ENCODE data around the gene SIPA1L3. TPM values are rescaled to one million over a fixed set of nuclear protein-coding genes. Genes with fewer than 3 reads are reported as not detected.

SIPA1L3 gene
- polyA plus RNA-seq, 2 of the 4 experiments (the other 2 are of a cell fraction), result 28.9 to 50.6 TPM

DNA sequence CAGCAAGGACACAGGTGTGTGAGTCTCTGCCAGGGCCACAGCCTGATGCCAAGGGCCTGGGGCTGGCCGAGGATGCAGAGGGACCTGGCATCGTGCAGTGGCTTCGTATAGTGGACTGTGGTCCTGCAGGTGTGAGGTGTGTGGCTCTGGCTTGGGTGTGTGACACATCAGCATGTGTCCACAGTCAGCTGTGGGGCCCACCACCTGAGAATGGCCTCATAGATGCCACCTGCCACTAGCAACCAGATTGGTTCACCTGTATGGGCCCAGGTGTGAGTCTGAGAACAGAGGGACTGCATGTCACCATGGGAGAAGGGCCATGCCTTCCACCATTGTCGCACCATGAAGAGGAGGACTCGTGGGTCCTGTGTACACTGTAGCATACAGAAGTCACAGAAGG lies 346.8 kb downstream of the SIPA1L3 start:
- DNase-seq (ENCODE audit: low read depth in 1 of 2, low spot score in 1 of 2), result no peak
- ChIA-PET CTCF (interaction anchor here (1.2 to 33.5 kb wide), 9 partner anchors 12 to 351 kb away, joined by 3 to 1052 read pairs (median 16); partner anchors contain the start of genes CATSPERG, FAM98C, KCNK6 and SPINT2), POLR2A (no interaction called here)
- Histone ChIP-seq H3K4me1 (peaks cover 42% of the 10 kb centered on the region), H3K9me3 (no peaks in the 10 kb centered on the region), H3K4me3 (no peak overlapping the region), H3K4me2 (no peak overlapping the region), H3K27ac (0 out of 6 replicates have a peak overlapping the region, but pooled peaks of 1 of the 2 experiments have one; percentile 22)
- FAIRE-seq, result no peak
- TF ChIP-seq CEBPB (IDR thresholded peaks at IDR 0.05), result no peak
- no peak for TF ChIP-seq JUN (IDR thresholded peaks at IDR 0.05)
- no peak for TF ChIP-seq SREBF2 (IDR thresholded peaks at IDR 0.05)
- TF ChIP-seq ZNF302 (CRISPR knock-in tag; IDR thresholded peaks at IDR 0.05), result no peak
- TF ChIP-seq PHF8 (IDR thresholded peaks at IDR 0.05; ENCODE audit: borderline replicate concordance, low read depth), result no peak
- TF ChIP-seq HOXA7 (CRISPR knock-in tag; IDR thresholded peaks at IDR 0.05), result no peak
- TF ChIP-seq, protein P1, sequence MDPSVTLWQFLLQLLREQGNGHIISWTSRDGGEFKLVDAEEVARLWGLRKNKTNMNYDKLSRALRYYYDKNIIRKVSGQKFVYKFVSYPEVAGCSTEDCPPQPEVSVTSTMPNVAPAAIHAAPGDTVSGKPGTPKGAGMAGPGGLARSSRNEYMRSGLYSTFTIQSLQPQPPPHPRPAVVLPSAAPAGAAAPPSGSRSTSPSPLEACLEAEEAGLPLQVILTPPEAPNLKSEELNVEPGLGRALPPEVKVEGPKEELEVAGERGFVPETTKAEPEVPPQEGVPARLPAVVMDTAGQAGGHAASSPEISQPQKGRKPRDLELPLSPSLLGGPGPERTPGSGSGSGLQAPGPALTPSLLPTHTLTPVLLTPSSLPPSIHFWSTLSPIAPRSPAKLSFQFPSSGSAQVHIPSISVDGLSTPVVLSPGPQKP (IDR thresholded peaks at IDR 0.05; ENCODE audit: low read depth, low read length), result no peak
- TF ChIP-seq HOXB13 (CRISPR knock-in tag; IDR thresholded peaks at IDR 0.05; ENCODE audit: low read depth), result no peak
- TF ChIP-seq TP53 (CRISPR knock-in tag; IDR thresholded peaks at IDR 0.05), result no peak
- TF ChIP-seq MYC (IDR thresholded peaks at IDR 0.05; ENCODE audit: borderline replicate concordance, low read length), result no peak
- no peak for TF ChIP-seq NR3C1 (IDR thresholded peaks at IDR 0.05)
- no peak for TF ChIP-seq HEYL (CRISPR knock-in tag; IDR thresholded peaks at IDR 0.05)
- no peak for TF ChIP-seq EHMT2 (IDR thresholded peaks at IDR 0.05; ENCODE audit: low read depth)
- TF ChIP-seq, protein P2, sequence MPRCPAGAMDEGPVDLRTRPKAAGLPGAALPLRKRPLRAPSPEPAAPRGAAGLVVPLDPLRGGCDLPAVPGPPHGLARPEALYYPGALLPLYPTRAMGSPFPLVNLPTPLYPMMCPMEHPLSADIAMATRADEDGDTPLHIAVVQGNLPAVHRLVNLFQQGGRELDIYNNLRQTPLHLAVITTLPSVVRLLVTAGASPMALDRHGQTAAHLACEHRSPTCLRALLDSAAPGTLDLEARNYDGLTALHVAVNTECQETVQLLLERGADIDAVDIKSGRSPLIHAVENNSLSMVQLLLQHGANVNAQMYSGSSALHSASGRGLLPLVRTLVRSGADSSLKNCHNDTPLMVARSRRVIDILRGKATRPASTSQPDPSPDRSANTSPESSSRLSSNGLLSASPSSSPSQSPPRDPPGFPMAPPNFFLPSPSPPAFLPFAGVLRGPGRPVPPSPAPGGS (IDR thresholded peaks at IDR 0.05), result no peak
- TF ChIP-seq CHD4 (IDR thresholded peaks at IDR 0.05; ENCODE audit: borderline replicate concordance), result no peak
- TF ChIP-seq, protein P3, sequence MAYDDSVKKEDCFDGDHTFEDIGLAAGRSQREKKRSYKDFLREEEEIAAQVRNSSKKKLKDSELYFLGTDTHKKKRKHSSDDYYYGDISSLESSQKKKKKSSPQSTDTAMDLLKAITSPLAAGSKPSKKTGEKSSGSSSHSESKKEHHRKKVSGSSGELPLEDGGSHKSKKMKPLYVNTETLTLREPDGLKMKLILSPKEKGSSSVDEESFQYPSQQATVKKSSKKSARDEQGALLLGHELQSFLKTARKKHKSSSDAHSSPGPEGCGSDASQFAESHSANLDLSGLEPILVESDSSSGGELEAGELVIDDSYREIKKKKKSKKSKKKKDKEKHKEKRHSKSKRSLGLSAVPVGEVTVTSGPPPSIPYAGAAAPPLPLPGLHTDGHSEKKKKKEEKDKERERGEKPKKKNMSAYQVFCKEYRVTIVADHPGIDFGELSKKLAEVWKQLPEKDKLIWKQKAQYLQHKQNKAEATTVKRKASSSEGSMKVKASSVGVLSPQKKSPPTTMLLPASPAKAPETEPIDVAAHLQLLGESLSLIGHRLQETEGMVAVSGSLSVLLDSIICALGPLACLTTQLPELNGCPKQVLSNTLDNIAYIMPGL (CRISPR knock-in tag; IDR thresholded peaks at IDR 0.05; ENCODE audit: borderline replicate concordance), result no peak
- TF ChIP-seq FOXS1 (CRISPR knock-in tag; IDR thresholded peaks at IDR 0.05), result no peak
- no peak for TF ChIP-seq NFE2L2 (conservative IDR thresholded peaks at IDR 0.05; ENCODE audit: low read length)
- no peak for ATAC-seq
- WGBS (ENCODE audit: missing lambda C conversion rate), result 95% methylated on average over 5 of the region's 5 CpGs

DNA sequence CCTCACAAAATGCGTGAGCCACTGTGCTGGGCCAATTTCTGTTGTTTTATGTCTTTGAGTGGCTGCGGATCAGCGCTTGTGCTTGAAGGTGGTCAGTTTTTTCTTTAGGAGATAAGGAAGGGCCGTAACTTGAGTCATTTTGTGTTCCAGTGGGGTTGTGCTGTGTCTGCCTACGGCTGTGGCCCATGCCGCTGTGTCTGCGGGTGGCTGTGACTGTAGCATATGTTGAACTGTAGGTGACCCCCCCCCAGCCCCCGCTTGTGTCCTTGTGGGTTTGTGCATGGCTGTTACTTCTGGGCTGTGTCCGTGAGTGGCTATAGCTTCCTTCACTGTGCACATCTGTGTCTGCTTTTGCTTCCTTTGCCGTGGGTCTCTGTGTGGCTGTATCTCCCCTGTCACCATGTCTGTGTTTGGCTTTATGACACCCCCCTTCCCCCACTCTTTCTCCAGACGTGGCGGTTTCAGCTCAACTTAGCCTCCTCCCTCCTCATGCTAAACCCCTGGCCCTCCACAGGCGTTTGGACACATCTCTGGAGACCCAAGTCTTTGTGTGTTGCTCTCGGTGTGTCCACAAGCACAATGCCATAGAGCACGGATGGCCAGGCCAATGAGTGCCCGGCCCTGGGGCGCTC lies 348.5 kb downstream of the SIPA1L3 start:
- Histone ChIP-seq H3K27ac (peak overlapping the region; percentile 90 to 91), H3K4me2 (peak overlapping the region; percentile 82), H3K4me1 (peaks cover 42% of the 10 kb centered on the region), H3K9me3 (no peaks in the 10 kb centered on the region), H3K4me3 (peak overlapping the region; percentile 61)
- TF ChIP-seq, protein P4, sequence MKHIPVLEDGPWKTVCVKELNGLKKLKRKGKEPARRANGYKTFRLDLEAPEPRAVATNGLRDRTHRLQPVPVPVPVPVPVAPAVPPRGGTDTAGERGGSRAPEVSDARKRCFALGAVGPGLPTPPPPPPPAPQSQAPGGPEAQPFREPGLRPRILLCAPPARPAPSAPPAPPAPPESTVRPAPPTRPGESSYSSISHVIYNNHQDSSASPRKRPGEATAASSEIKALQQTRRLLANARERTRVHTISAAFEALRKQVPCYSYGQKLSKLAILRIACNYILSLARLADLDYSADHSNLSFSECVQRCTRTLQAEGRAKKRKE (CRISPR knock-in tag; IDR thresholded peaks at IDR 0.05; ENCODE audit: low read depth), result no peak
- TF ChIP-seq RNF2 (IDR thresholded peaks at IDR 0.05; ENCODE audit: borderline replicate concordance, low read depth) (no peak), KDM5A (IDR thresholded peaks at IDR 0.05) (no peak), GATA3 (IDR thresholded peaks at IDR 0.05; ENCODE audit: borderline replicate concordance) (no peak), CBX2 (IDR thresholded peaks at IDR 0.05; ENCODE audit: borderline replicate concordance, low read depth) (no peak), BHLHE40 (IDR thresholded peaks at IDR 0.05; ENCODE audit: low read depth, low read length) (no peak), CEBPB (IDR thresholded peaks at IDR 0.05) (no peak), TFCP2L1 (CRISPR knock-in tag; IDR thresholded peaks at IDR 0.05) (no peak), JUNB (IDR thresholded peaks at IDR 0.05) (no peak), KDM1A (IDR thresholded peaks at IDR 0.05; ENCODE audit: low read depth) (no peak), HOXA7 (CRISPR knock-in tag; IDR thresholded peaks at IDR 0.05) (no peak), RCOR1 (IDR thresholded peaks at IDR 0.05; ENCODE audit: low read depth, low read length) (no peak), MAZ (IDR thresholded peaks at IDR 0.05; ENCODE audit: borderline replicate concordance, low read depth, low read length) (no peak), HDAC2 (IDR thresholded peaks at IDR 0.05) (no peak)
- TF ChIP-seq, protein P5, sequence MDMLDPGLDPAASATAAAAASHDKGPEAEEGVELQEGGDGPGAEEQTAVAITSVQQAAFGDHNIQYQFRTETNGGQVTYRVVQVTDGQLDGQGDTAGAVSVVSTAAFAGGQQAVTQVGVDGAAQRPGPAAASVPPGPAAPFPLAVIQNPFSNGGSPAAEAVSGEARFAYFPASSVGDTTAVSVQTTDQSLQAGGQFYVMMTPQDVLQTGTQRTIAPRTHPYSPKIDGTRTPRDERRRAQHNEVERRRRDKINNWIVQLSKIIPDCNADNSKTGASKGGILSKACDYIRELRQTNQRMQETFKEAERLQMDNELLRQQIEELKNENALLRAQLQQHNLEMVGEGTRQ (IDR thresholded peaks at IDR 0.05), result no peak
- TF ChIP-seq, protein P1 (IDR thresholded peaks at IDR 0.05; ENCODE audit: low read depth, low read length), result no peak
- peak; percentile 69 to 72 for ATAC-seq
- CTCF ChIA-PET, result interaction anchor here (0.5 to 33.5 kb wide), 37 partner anchors 13 to 598 kb away, joined by 3 to 1052 read pairs (median 6); partner anchors contain the start of genes CATSPERG, FAM98C, KCNK6 and PSMD8
- 41% methylated on average over 17 of the region's 17 CpGs for WGBS (ENCODE audit: missing lambda C conversion rate)
- no peak for DNase-seq (ENCODE audit: low read depth in 1 of 2, low spot score in 1 of 2)
- POLR2A ChIA-PET, result interaction anchor here (0.5 to 2.7 kb wide), 12 partner anchors 9 to 1684 kb away, joined by 3 to 22 read pairs (median 3); partner anchors contain the start of genes C19orf33, CATSPERG, GGN and PSMD8
- peak; percentile 92 for FAIRE-seq
